Measurements from ENCODE around the gene KRT4.

- no peak for TF ChIP-seq EZH2phosphoT487 (IDR thresholded peaks at IDR 0.05; ENCODE audit: low read depth, severe bottlenecking, unreplicated experiment)
- TF ChIP-seq EZH2 (IDR thresholded peaks at IDR 0.05; ENCODE audit: borderline replicate concordance) = no peak
Observed at GRCh38 chr12:52787324-52788191, 26.4 kb downstream of the KRT4 start.
